ENCODE results near the gene FARS2. TPM values are rescaled to one million over a fixed set of nuclear protein-coding genes. Genes with fewer than 3 reads are reported as not detected.

The FARS2 gene
- total RNA-seq, 1 donor from 2014 or later: 19.9 TPM

- no peak for DNase-seq (ENCODE audit: low spot score in 2 of 2, unreplicated experiment in 2 of 2)
- Mint-ChIP-seq H3K9me3 (peaks cover 4% of the 10 kb centered on the region), H3K4me3 (no peak overlapping the region), H3K27ac (no peak overlapping the region), H3K27me3 (ENCODE audit: low read depth) (no peaks in the 10 kb centered on the region), H3K36me3 (peaks cover 6% of the 10 kb centered on the region), H3K4me1 (peaks cover 22% of the 10 kb centered on the region)
- no peak for TF ChIP-seq CTCF (IDR thresholded peaks at IDR 0.05; ENCODE audit: unreplicated experiment)
These were observed 487.8 kb downstream of the FARS2 start for GRCh38 chr6:5749016-5749650.

GRCh38 chr6:5749651-5750215, 488.4 kb downstream of the FARS2 start:
- Mint-ChIP-seq H3K4me3 (no peak overlapping the region), H3K27ac (no peak overlapping the region), H3K27me3 (ENCODE audit: low read depth) (no peaks in the 10 kb centered on the region), H3K36me3 (peaks cover 10% of the 10 kb centered on the region), H3K9me3 (peaks cover 9% of the 10 kb centered on the region), H3K4me1 (peaks cover 20% of the 10 kb centered on the region)
- no peak for DNase-seq (ENCODE audit: low spot score in 2 of 2, unreplicated experiment in 2 of 2)
- no peak for TF ChIP-seq CTCF (IDR thresholded peaks at IDR 0.05; ENCODE audit: unreplicated experiment)

GRCh38 chr6:5751525-5752390, 490.4 kb downstream of the FARS2 start:
- peak overlapping the region; percentile 22 for H3K4me3 Mint-ChIP-seq
- peak overlapping the region; percentile 70 for H3K27ac Mint-ChIP-seq
- peaks cover 20% of the 10 kb centered on the region for H3K4me1 Mint-ChIP-seq
- DNase-seq (ENCODE audit: low spot score in 2 of 2, unreplicated experiment in 2 of 2): no peak
- no peak for TF ChIP-seq CTCF (IDR thresholded peaks at IDR 0.05; ENCODE audit: unreplicated experiment)
- peaks cover 25% of the 10 kb centered on the region for H3K9me3 Mint-ChIP-seq
- peaks cover 16% of the 10 kb centered on the region for H3K36me3 Mint-ChIP-seq
- H3K27me3 Mint-ChIP-seq (ENCODE audit: low read depth): no peaks in the 10 kb centered on the region

GRCh38 chr6:5752391-5752680, 491.0 kb downstream of the FARS2 start:
- H3K27me3 Mint-ChIP-seq (ENCODE audit: low read depth): no peaks in the 10 kb centered on the region
- peaks cover 16% of the 10 kb centered on the region for H3K36me3 Mint-ChIP-seq
- H3K9me3 Mint-ChIP-seq: peaks cover 25% of the 10 kb centered on the region
- H3K4me3 Mint-ChIP-seq: no peak overlapping the region
- H3K4me1 Mint-ChIP-seq: peaks cover 18% of the 10 kb centered on the region
- DNase-seq (ENCODE audit: low spot score in 2 of 2, unreplicated experiment in 2 of 2): no peak
- no peak overlapping the region for H3K27ac Mint-ChIP-seq
- TF ChIP-seq CTCF (IDR thresholded peaks at IDR 0.05; ENCODE audit: unreplicated experiment): no peak

- Mint-ChIP-seq H3K9me3 (peaks cover 25% of the 10 kb centered on the region), H3K27ac (no peak overlapping the region), H3K36me3 (peaks cover 16% of the 10 kb centered on the region), H3K4me1 (peaks cover 18% of the 10 kb centered on the region), H3K4me3 (no peak overlapping the region), H3K27me3 (ENCODE audit: low read depth) (no peaks in the 10 kb centered on the region)
- no peak for TF ChIP-seq CTCF (IDR thresholded peaks at IDR 0.05; ENCODE audit: unreplicated experiment)
- no peak for DNase-seq (ENCODE audit: low spot score in 2 of 2, unreplicated experiment in 2 of 2)
These were observed 491.9 kb downstream of the FARS2 start for GRCh38 chr6:5753209-5753608.

Data from mesothelial cell of epicardium (in vitro differentiated cells).